ENCODE measurements around the gene ABCD1. TPM values are rescaled to one million over a fixed set of nuclear protein-coding genes. Genes with fewer than 3 reads are reported as not detected.
A peak's percentile ranks its signal among the peaks of the same experiment; 100 is the strongest.

Gene ABCD1
- total RNA-seq, 4 donors from 2014 or later: 14.4 to 38.8 (median 22.0) TPM

DNA sequence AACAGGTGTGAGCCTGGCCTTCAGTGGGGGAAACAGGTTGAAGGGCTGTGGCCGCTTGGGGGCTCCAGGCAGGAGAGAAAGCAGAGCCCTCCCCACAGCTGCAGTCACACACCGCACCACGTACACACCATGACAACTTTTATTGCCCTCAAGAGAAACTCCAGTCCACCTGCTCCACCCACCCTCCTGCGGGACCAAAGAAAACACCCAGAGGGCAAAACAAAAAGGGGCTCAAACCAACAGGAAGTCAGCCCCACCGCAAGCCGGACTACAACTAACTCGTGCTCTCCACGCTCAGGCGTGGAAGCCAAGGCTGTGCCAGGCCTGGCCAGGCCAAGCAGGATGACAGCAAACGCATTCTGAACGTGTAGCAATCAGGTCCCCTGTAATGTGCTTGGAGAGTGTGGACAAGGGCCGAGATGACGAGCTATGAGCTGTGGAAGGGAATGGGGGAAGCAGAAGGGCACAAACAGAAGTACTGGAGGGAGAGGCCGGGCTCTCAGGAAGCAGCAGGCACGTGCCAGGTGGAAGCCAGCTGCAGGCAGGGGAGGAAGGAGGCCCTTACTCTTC lies 24.2 kb upstream of the ABCD1 start:
- Histone ChIP-seq H3K27me3 (no peaks in the 10 kb centered on the region), H3K4me1 (peaks cover 0 to 55% (median 3%) of the 10 kb centered on the region in 3 donors), H3K4me3 (no peak overlapping the region), H3K9me3 (no peaks in the 10 kb centered on the region), H3K36me3 (peaks cover 0 to 62% of the 10 kb centered on the region in 2 donors), H3K27ac (peak overlapping the region in 3 of 4 donors; percentile 52 to 55 (median 54))
- 73% methylated on average over 6 of the region's 15 CpGs; no CpG with 5 or more reads in 1 of the 2 donors for WGBS, 2 donors (ENCODE audit: low coverage in 1 of 2)
- no peak for ATAC-seq
- no peak for TF ChIP-seq EP300 (IDR thresholded peaks at IDR 0.05)
- TF ChIP-seq, protein P1, sequence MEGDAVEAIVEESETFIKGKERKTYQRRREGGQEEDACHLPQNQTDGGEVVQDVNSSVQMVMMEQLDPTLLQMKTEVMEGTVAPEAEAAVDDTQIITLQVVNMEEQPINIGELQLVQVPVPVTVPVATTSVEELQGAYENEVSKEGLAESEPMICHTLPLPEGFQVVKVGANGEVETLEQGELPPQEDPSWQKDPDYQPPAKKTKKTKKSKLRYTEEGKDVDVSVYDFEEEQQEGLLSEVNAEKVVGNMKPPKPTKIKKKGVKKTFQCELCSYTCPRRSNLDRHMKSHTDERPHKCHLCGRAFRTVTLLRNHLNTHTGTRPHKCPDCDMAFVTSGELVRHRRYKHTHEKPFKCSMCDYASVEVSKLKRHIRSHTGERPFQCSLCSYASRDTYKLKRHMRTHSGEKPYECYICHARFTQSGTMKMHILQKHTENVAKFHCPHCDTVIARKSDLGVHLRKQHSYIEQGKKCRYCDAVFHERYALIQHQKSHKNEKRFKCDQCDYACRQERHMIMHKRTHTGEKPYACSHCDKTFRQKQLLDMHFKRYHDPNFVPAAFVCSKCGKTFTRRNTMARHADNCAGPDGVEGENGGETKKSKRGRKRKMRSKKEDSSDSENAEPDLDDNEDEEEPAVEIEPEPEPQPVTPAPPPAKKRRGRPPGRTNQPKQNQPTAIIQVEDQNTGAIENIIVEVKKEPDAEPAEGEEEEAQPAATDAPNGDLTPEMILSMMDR (IDR thresholded peaks at IDR 0.05): no peak
- TF ChIP-seq POLR2AphosphoS5 (IDR thresholded peaks at IDR 0.05): no peak
- no peak for TF ChIP-seq POLR2A (IDR thresholded peaks at IDR 0.05)

DNA sequence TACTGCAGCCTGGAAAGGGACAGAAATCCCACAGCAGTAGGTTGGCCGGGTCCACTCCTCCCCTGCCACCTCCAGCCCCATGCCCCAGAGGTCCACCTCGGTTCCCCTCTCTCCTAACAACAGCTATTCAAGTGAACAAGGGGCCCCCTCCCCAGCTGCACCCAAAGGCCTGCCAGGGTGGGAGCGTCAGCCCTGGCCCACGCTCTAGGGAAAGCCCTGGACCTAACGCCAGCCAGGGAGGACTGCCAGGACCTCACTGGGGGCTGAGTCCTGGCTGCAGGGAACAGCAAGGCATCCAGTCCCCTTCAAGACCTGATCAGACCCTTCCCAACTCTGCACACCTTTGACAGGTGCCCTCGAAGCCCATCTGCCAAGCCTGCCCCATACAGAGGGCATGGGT lies 23.7 kb upstream of the ABCD1 start:
- Histone ChIP-seq H3K27me3 (no peaks in the 10 kb centered on the region), H3K9me3 (no peaks in the 10 kb centered on the region), H3K4me3 (no peak overlapping the region), H3K36me3 (peaks cover 0 to 57% of the 10 kb centered on the region in 2 donors), H3K27ac (peak overlapping the region in 2 of 4 donors; percentile 55 to 65), H3K4me1 (peaks cover 0 to 60% (median 3%) of the 10 kb centered on the region in 3 donors)
- WGBS, 2 donors (ENCODE audit: low coverage in 1 of 2): no CpG with 5 or more reads among the region's 6 CpGs
- TF ChIP-seq POLR2A (IDR thresholded peaks at IDR 0.05) (no peak), EP300 (IDR thresholded peaks at IDR 0.05) (no peak), POLR2AphosphoS5 (IDR thresholded peaks at IDR 0.05) (no peak)
- TF ChIP-seq, protein P1 (IDR thresholded peaks at IDR 0.05): no peak
- ATAC-seq: no peak

DNA sequence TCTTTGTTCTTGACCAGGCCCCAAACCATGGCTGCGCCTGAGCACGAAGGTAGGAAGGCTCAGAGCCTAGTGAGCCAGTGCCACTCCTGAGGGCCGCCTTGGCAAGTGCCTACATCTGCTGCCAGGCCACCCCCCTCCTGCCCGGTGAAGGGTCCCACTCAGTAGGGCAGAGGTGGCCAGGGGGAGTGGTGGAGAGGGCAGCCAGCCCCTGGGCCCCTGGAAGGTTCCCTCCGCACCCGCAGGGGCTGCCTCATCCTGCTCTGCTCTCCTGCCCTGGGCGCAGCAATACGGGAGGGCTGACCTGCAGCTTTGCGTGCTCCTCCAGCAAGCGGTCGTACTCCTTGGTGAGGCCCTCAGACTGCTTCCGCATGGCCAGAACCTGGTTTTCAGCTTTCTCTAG lies 22.9 kb upstream of the ABCD1 start:
- TF ChIP-seq, protein P1 (IDR thresholded peaks at IDR 0.05): no peak
- TF ChIP-seq POLR2A (IDR thresholded peaks at IDR 0.05): no peak
- TF ChIP-seq EP300 (IDR thresholded peaks at IDR 0.05): no peak
- no peaks in the 10 kb centered on the region for H3K9me3 ChIP-seq
- H3K36me3 ChIP-seq: peaks cover 0 to 50% of the 10 kb centered on the region in 2 donors
- H3K27me3 ChIP-seq: no peaks in the 10 kb centered on the region
- no CpG with 5 or more reads among the region's 12 CpGs for WGBS, 2 donors (ENCODE audit: low coverage in 1 of 2)
- H3K4me1 ChIP-seq: peaks cover 0 to 61% (median 3%) of the 10 kb centered on the region in 3 donors
- H3K27ac ChIP-seq: peak overlapping the region in 1 of 4 donors; percentile 65
- ATAC-seq: no peak
- H3K4me3 ChIP-seq: no peak overlapping the region

DNA sequence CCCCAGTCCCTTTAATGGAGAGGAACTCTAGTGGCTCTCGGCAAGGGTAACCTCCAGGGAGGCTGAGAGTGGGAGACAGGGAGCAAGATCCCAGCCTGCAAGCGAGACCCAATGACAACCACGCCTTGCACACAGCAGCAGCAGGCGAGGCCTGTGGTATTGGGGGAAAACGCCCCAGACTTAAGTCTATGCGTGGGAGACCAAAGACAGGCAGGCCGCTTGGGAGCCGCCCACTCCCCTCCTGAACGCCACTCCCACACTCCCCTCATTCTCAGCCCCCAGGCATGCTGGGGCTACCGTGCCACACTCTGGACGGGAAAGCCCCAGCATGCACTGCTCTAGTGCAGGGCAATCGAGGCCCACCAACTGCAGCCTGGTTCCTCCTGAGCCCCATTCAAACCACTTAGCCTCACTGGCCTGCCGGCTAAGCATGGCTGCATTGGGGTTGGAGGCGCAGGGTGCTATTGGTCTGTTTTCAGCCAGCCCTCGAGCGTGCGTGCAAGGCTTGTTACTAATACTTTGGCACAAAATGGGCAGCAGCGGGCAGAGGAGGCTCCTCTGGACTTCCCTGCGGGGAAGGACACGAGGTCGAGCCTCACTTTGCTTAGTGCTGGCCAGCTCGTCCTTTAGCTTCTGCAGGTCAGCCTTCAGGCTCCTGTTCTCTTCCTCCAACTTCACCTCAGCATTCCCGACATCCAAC lies 22.2 kb upstream of the ABCD1 start:
- Histone ChIP-seq H3K36me3 (peaks cover 0 to 42% of the 10 kb centered on the region in 2 donors), H3K27ac (peak overlapping the region in 3 of 4 donors; percentile 65 to 68 (median 68)), H3K4me3 (no peak overlapping the region), H3K9me3 (no peaks in the 10 kb centered on the region), H3K27me3 (no peaks in the 10 kb centered on the region), H3K4me1 (peaks cover 0 to 61% (median 3%) of the 10 kb centered on the region in 3 donors)
- no peak for TF ChIP-seq POLR2A (IDR thresholded peaks at IDR 0.05)
- TF ChIP-seq POLR2AphosphoS5 (IDR thresholded peaks at IDR 0.05): no peak
- TF ChIP-seq, protein P1 (IDR thresholded peaks at IDR 0.05): no peak
- no peak for TF ChIP-seq EP300 (IDR thresholded peaks at IDR 0.05)
- WGBS, 2 donors (ENCODE audit: low coverage in 1 of 2): 65% methylated on average over 2 of the region's 23 CpGs; no CpG with 5 or more reads in 1 of the 2 donors
- no peak for ATAC-seq

DNA sequence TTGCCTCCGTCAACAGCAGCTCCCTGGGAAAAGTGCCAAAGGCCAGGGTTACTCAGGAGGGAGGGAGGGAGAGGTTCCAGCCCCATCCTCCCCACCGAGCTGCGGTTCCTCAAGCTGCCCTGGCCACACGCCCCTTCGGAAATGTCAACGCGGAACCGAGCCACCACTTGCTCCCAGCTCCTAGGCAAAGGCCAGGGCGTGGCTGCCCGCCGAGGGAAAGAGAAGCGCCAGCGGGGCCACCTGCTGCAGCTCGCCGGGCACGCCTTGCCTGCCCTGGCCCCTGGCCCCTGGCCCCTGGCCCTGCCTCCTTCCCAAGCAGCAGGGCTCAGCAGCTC lies 21.7 kb upstream of the ABCD1 start:
- Histone ChIP-seq H3K27ac (peak overlapping the region in 3 of 4 donors; percentile 65 to 68 (median 68)), H3K9me3 (no peaks in the 10 kb centered on the region), H3K4me1 (peaks cover 0 to 66% (median 3%) of the 10 kb centered on the region in 3 donors), H3K27me3 (no peaks in the 10 kb centered on the region), H3K4me3 (no peak overlapping the region), H3K36me3 (peaks cover 0 to 37% of the 10 kb centered on the region in 2 donors)
- no CpG with 5 or more reads among the region's 16 CpGs for WGBS, 2 donors (ENCODE audit: low coverage in 1 of 2)
- TF ChIP-seq POLR2AphosphoS5 (IDR thresholded peaks at IDR 0.05): peak; percentile 34
- no peak for TF ChIP-seq POLR2A (IDR thresholded peaks at IDR 0.05)
- peak; percentile 59 for ATAC-seq

Measured in gastroesophageal sphincter (tissue), 4 donors.